HEK293 (cell line): Measurements from ENCODE around the gene RAVER2.

Source experiments
- CTCF ChIA-PET: fragments of 350-600 bp; formaldehyde crosslinking; extraction: SDS; loops from one replicate; lab custom pipeline; 2021; ENCODE audit warnings: antibody characterized with exemption; lab: Yijun Ruan, JAX
- POLR2A ChIA-PET: fragments of 300-600 bp; formaldehyde crosslinking; extraction: SDS; loops from one replicate; lab custom pipeline; 2020; ENCODE audit warnings: antibody characterized with exemption, inconsistent platforms; lab: Yijun Ruan, JAX
- H3K27ac ChIP-seq: fragments of 200-500 bp; sonication (Bioruptor generic); 2 replicates; pipeline ENCODE4 v1.5.1; 2014; ENCODE audit warnings: low read depth, low read length, control low read depth, inconsistent platforms; ENCODE audit errors: extremely low read depth
- H3K36me3 ChIP-seq, 2 experiments: fragments of 200-500 bp in 1 of 2; sonication (Bioruptor generic) in 1 of 2; 1 replicate in 1 of 2; 2 replicates in 1 of 2; pipeline ENCODE4 v1.5.1; 2014 to 2017; ENCODE audit warnings: inconsistent platforms in 2 of 2, low read length in 2 of 2; ENCODE audit not compliant: control insufficient read depth in 2 of 2, insufficient read depth in 1 of 2
- H3K4me1 ChIP-seq: fragments of 200-500 bp; sonication (Bioruptor generic); 2 replicates; pipeline ENCODE4 v1.5.1; 2014; ENCODE audit warnings: mild to moderate bottlenecking, low read length, inconsistent platforms; ENCODE audit not compliant: control insufficient read depth, insufficient read depth
- H3K4me3 ChIP-seq: 2 replicates; pipeline ENCODE4 v1.5.1; 2011; ENCODE audit warnings: low read depth, mild to moderate bottlenecking, control low read depth, low read length, moderate library complexity
- H3K9me3 ChIP-seq: fragments of 200-500 bp; sonication (Bioruptor generic); 2 replicates; pipeline ENCODE4 v1.5.1; 2014; ENCODE audit warnings: low read depth, low read length, inconsistent platforms; ENCODE audit not compliant: control insufficient read depth, insufficient read depth
- BCL11B ChIP-seq: fragments of 450-650 bp; formaldehyde crosslinking; IDR thresholded peaks from 2 replicates; pipeline ENCODE4 v1.5.1; 2016; ENCODE audit warnings: low read depth, missing biosample characterization, missing genetic modification characterization
- ELK4 ChIP-seq: IDR thresholded peaks from 2 replicates; pipeline ENCODE4 v1.6.1; 2011; ENCODE audit warnings: mild to moderate bottlenecking, low read depth, low read length, borderline replicate concordance
- GLIS1 ChIP-seq: fragments of 450-650 bp; formaldehyde crosslinking; IDR thresholded peaks from 2 replicates; pipeline ENCODE4 v1.5.1; 2016; ENCODE audit warnings: missing biosample characterization, missing genetic modification characterization
- KLF16 ChIP-seq: fragments of 450-650 bp; formaldehyde crosslinking; IDR thresholded peaks from 2 replicates; pipeline ENCODE4 v1.5.1; 2017; ENCODE audit warnings: missing biosample characterization, missing genetic modification characterization
- MZF1 ChIP-seq: fragments of 450-650 bp; formaldehyde crosslinking; IDR thresholded peaks from 2 replicates; pipeline ENCODE4 v1.5.1; 2017; ENCODE audit warnings: missing biosample characterization, missing genetic modification characterization, borderline replicate concordance
- REPIN1 ChIP-seq: fragments of 450-650 bp; formaldehyde crosslinking; IDR thresholded peaks from 2 replicates; pipeline ENCODE4 v1.5.1; 2017; ENCODE audit warnings: missing biosample characterization, missing genetic modification characterization, low read depth
- SCRT1 ChIP-seq: fragments of 450-650 bp; formaldehyde crosslinking; IDR thresholded peaks from 2 replicates; pipeline ENCODE4 v1.5.1; 2016; ENCODE audit warnings: missing biosample characterization, missing genetic modification characterization, borderline replicate concordance
- SP2 ChIP-seq: fragments of 450-650 bp; formaldehyde crosslinking; IDR thresholded peaks from 2 replicates; pipeline ENCODE4 v1.5.1; 2016; ENCODE audit warnings: missing biosample characterization, missing genetic modification characterization
- ZBTB10 ChIP-seq: fragments of 450-650 bp; formaldehyde crosslinking; IDR thresholded peaks from 2 replicates; pipeline ENCODE4 v1.5.1; 2016; ENCODE audit warnings: missing biosample characterization, missing genetic modification characterization
- ZBTB11 ChIP-seq: fragments of 450-650 bp; formaldehyde crosslinking; conservative IDR thresholded peaks from 2 replicates; pipeline ENCODE4 v1.5.1; 2016; ENCODE audit warnings: low read depth, missing biosample characterization, missing genetic modification characterization
- ZNF140 ChIP-seq: fragments of 450-650 bp; formaldehyde crosslinking; IDR thresholded peaks from 2 replicates; pipeline ENCODE4 v1.5.1; 2016; ENCODE audit warnings: missing biosample characterization, missing genetic modification characterization
- ZNF155 ChIP-seq: fragments of 450-650 bp; formaldehyde crosslinking; IDR thresholded peaks from 2 replicates; pipeline ENCODE4 v1.5.1; 2016; ENCODE audit warnings: missing biosample characterization, missing genetic modification characterization
- ZNF184 ChIP-seq: fragments of 450-650 bp; IDR thresholded peaks from 2 replicates; pipeline ENCODE4 v1.5.1; 2018; ENCODE audit warnings: missing biosample characterization, mild to moderate bottlenecking, missing genetic modification characterization
- ZNF19 ChIP-seq: fragments of 450-650 bp; formaldehyde crosslinking; IDR thresholded peaks from 2 replicates; pipeline ENCODE4; 2016; ENCODE audit warnings: missing biosample characterization, missing genetic modification characterization, low read depth
- ZNF223 ChIP-seq: fragments of 450-650 bp; formaldehyde crosslinking; IDR thresholded peaks from 2 replicates; pipeline ENCODE4 v1.5.1; 2016; ENCODE audit warnings: missing biosample characterization, missing genetic modification characterization
- ZNF248 ChIP-seq: fragments of 450-650 bp; formaldehyde crosslinking; IDR thresholded peaks from 2 replicates; pipeline ENCODE4 v1.5.1; 2017; ENCODE audit warnings: missing biosample characterization, missing genetic modification characterization
- ZNF404 ChIP-seq: fragments of 450-650 bp; formaldehyde crosslinking; IDR thresholded peaks from 2 replicates; pipeline ENCODE4 v1.5.1; 2017; ENCODE audit warnings: missing biosample characterization, missing genetic modification characterization
- ZNF423 ChIP-seq: fragments of 450-650 bp; formaldehyde crosslinking; IDR thresholded peaks from 2 replicates; pipeline ENCODE4 v1.5.1; 2016; ENCODE audit warnings: missing biosample characterization, missing genetic modification characterization
- ZNF514 ChIP-seq: fragments of 450-650 bp; formaldehyde crosslinking; IDR thresholded peaks from 2 replicates; pipeline ENCODE4 v1.5.1; 2016; ENCODE audit warnings: missing biosample characterization, missing genetic modification characterization
- ZNF580 ChIP-seq: fragments of 450-650 bp; formaldehyde crosslinking; IDR thresholded peaks from 2 replicates; pipeline ENCODE4 v1.5.1; 2016; ENCODE audit warnings: missing biosample characterization, missing genetic modification characterization
- ZNF585B ChIP-seq: fragments of 450-650 bp; formaldehyde crosslinking; IDR thresholded peaks from 2 replicates; pipeline ENCODE4 v1.5.1; 2016; ENCODE audit warnings: missing biosample characterization, missing genetic modification characterization
- ZNF629 ChIP-seq: fragments of 450-650 bp; formaldehyde crosslinking; IDR thresholded peaks from 2 replicates; pipeline ENCODE4 v1.5.1; 2017; ENCODE audit warnings: missing biosample characterization, missing genetic modification characterization
- ZNF660 ChIP-seq: fragments of 450-650 bp; IDR thresholded peaks from 2 replicates; pipeline ENCODE4 v1.5.1; 2018; ENCODE audit warnings: missing biosample characterization, mild to moderate bottlenecking, missing genetic modification characterization
- ZNF747 ChIP-seq: fragments of 450-650 bp; formaldehyde crosslinking; IDR thresholded peaks from 2 replicates; pipeline ENCODE4 v1.5.1; 2016; ENCODE audit warnings: missing biosample characterization, missing genetic modification characterization
- ZNF768 ChIP-seq: fragments of 450-650 bp; formaldehyde crosslinking; IDR thresholded peaks from 2 replicates; pipeline ENCODE4 v1.5.1; 2018; ENCODE audit warnings: missing biosample characterization, mild to moderate bottlenecking, missing genetic modification characterization
- ZNF830 ChIP-seq: fragments of 450-650 bp; IDR thresholded peaks from 2 replicates; pipeline ENCODE4 v1.5.0; 2018; ENCODE audit warnings: missing biosample characterization, missing genetic modification characterization, low read depth, mild to moderate bottlenecking, moderate library complexity
- ZNF843 ChIP-seq: fragments of 450-650 bp; formaldehyde crosslinking; IDR thresholded peaks from 2 replicates; pipeline ENCODE4 v1.5.1; 2016; ENCODE audit warnings: missing biosample characterization, missing genetic modification characterization
- ZSCAN30 ChIP-seq: fragments of 450-650 bp; IDR thresholded peaks from 2 replicates; pipeline ENCODE4 v1.5.1; 2018; ENCODE audit warnings: missing biosample characterization, mild to moderate bottlenecking, missing genetic modification characterization, moderate library complexity
- ZSCAN5A ChIP-seq: fragments of 450-650 bp; formaldehyde crosslinking; IDR thresholded peaks from 2 replicates; pipeline ENCODE4 v1.5.1; 2016; ENCODE audit warnings: missing biosample characterization, missing genetic modification characterization

RAVER2 gene

GRCh38 chr1:64745181-64745985 is 508 bp downstream of the RAVER2 start:
- Histone ChIP-seq H3K4me3 (peak overlapping the region; percentile 94), H3K9me3 (no peaks in the 10 kb centered on the region), H3K36me3 (no peaks in the 10 kb centered on the region; a peak in 1 of 3 replicates), H3K4me1 (peaks cover 14% of the 10 kb centered on the region; the same call in 1 of the 2 replicates), H3K27ac (peak overlapping the region; percentile 88)
- ChIA-PET POLR2A (interaction anchor here (0.6 to 1.1 kb wide), 3 partner anchors 9 to 106 kb away, joined by 3 to 4 read pairs (median 3); no protein-coding TSS in a partner anchor), CTCF (interaction anchor here (0.6 to 1.0 kb wide), 3 partner anchors 9 to 997 kb away, joined by 3 to 6 read pairs (median 3); no protein-coding TSS in a partner anchor)
- no peak for TF ChIP-seq ZNF140 (tag by site-specific recombination)
- TF ChIP-seq ZNF843 (tag by site-specific recombination): no peak
- TF ChIP-seq ZNF580 (tag by site-specific recombination): no peak
- no peak for TF ChIP-seq REPIN1 (tag by site-specific recombination)
- no peak for TF ChIP-seq ZNF768 (tag by site-specific recombination)
- no peak for TF ChIP-seq ZNF155
- TF ChIP-seq ZNF585B (tag by site-specific recombination): no peak
- TF ChIP-seq ZSCAN5A (tag by site-specific recombination): no peak
- TF ChIP-seq SCRT1 (tag by site-specific recombination): no peak
- TF ChIP-seq KLF16 (tag by site-specific recombination): no peak
- TF ChIP-seq ZBTB11 (tag by site-specific recombination): peak; percentile 14; the same call in 1 of the 2 replicates
- TF ChIP-seq SP2 (tag by site-specific recombination): no peak
- peak; percentile 78; the same call in 1 of the 2 replicates for TF ChIP-seq ZBTB10 (tag by site-specific recombination)
- no peak for TF ChIP-seq ZNF248 (tag by site-specific recombination)
- TF ChIP-seq ZSCAN30 (tag by site-specific recombination): no peak
- TF ChIP-seq ZNF223 (tag by site-specific recombination): no peak
- TF ChIP-seq GLIS1 (tag by site-specific recombination): no peak
- no peak for TF ChIP-seq ZNF423 (tag by site-specific recombination)
- TF ChIP-seq ELK4: no peak
- TF ChIP-seq ZNF19 (tag by site-specific recombination): no peak
- no peak for TF ChIP-seq ZNF184 (tag by site-specific recombination)
- TF ChIP-seq ZNF660 (tag by site-specific recombination): no peak
- TF ChIP-seq ZNF747 (tag by site-specific recombination): no peak
- no peak for TF ChIP-seq ZNF514 (tag by site-specific recombination)
- no peak for TF ChIP-seq ZNF830
- no peak for TF ChIP-seq MZF1
- no peak for TF ChIP-seq ZNF404
- no peak for TF ChIP-seq ZNF629
- TF ChIP-seq BCL11B (tag by site-specific recombination): no peak
